CD4-positive, alpha-beta T cell treated with Interleukin-6 at 100 ng/mL for 8 hours (primary cell): ENCODE measurements around the gene OR10G3.

Experiments used
- DNase-seq: peaks from one replicate; pipeline ENCODE4 v3.0.0-alpha.2; 2020; ENCODE audit warnings: mixed read lengths, low spot score

Gene OR10G3

GRCh38 chr14:21535545-21536417 is 44.1 kb downstream of the OR10G3 start:
- no peak for DNase-seq

- DNase-seq, result no peak
Measured at GRCh38 chr14:21534576-21534975, 45.3 kb downstream of the OR10G3 start.

- DNase-seq, result no peak
Measured at GRCh38 chr14:21533294-21533693, 46.6 kb downstream of the OR10G3 start.

GRCh38 chr14:21529515-21529914 is 50.4 kb downstream of the OR10G3 start:
- no peak for DNase-seq

GRCh38 chr14:21528381-21529348 is 51.2 kb downstream of the OR10G3 start:
- no peak for DNase-seq

GRCh38 chr14:21527318-21527679 is 52.6 kb downstream of the OR10G3 start:
- DNase-seq, result no peak

- no peak for DNase-seq
Measured at GRCh38 chr14:21526672-21527317, 53.1 kb downstream of the OR10G3 start.

GRCh38 chr14:21525962-21526671 is 53.8 kb downstream of the OR10G3 start, which contains the start of gene SALL2:
SALL2 (minus strand) TSS chr14:21526346; CDS start chr14:21526127, 219 bp downstream.
- peak; percentile 68 for DNase-seq

GRCh38 chr14:21525571-21525961 is 54.3 kb downstream of the OR10G3 start:
- no peak for DNase-seq

- DNase-seq, result no peak
Measured at GRCh38 chr14:21524575-21525490, 55.0 kb downstream of the OR10G3 start.

GRCh38 chr14:21523203-21523602 is 56.7 kb downstream of the OR10G3 start:
- no peak for DNase-seq

GRCh38 chr14:21521501-21521900 is 58.4 kb downstream of the OR10G3 start:
- DNase-seq, result no peak

- no peak for DNase-seq
Measured at GRCh38 chr14:21520767-21521166, 59.1 kb downstream of the OR10G3 start.

GRCh38 chr14:21518725-21519124 is 61.2 kb downstream of the OR10G3 start:
- DNase-seq, result no peak
